SK-N-SH treated with all-trans-retinoic acid at 6 μM for 48 hours (cell line): Measurements from ENCODE around the gene ATF5.

Experiments used
- ARNTL ChIP-seq: fragments of 450-650 bp; formaldehyde crosslinking; IDR thresholded peaks from 2 replicates; pipeline ENCODE4 v1.5.0; 2020; ENCODE audit warnings: low read depth, mild to moderate bottlenecking, moderate library complexity, borderline replicate concordance
- BACH2 ChIP-seq: fragments of 250-450 bp; sonication (Bioruptor Pico); IDR thresholded peaks from 2 replicates; pipeline ENCODE4 v1.9.0; 2021; ENCODE audit warnings: mild to moderate bottlenecking, borderline replicate concordance
- CSRNP3 ChIP-seq: fragments of 250-450 bp; sonication (Bioruptor Pico); IDR thresholded peaks from 2 replicates; pipeline ENCODE4 v1.5.1; 2021; ENCODE audit warnings: mild to moderate bottlenecking, moderate library complexity
- GLIS3 ChIP-seq: fragments of 250-450 bp; sonication (Bioruptor Pico); IDR thresholded peaks from 2 replicates; pipeline ENCODE4 v1.5.0; 2020; ENCODE audit warnings: mild to moderate bottlenecking, moderate library complexity
- OSR1 ChIP-seq: fragments of 250-450 bp; sonication (Bioruptor Pico); IDR thresholded peaks from 2 replicates; pipeline ENCODE4 v1.8.0; 2022; ENCODE audit warnings: moderate library complexity, mild to moderate bottlenecking, inconsistent platforms
- RARB ChIP-seq: fragments of 250-450 bp; sonication (Bioruptor Pico); IDR thresholded peaks from 2 replicates; pipeline ENCODE4 v1.8.0; 2021; ENCODE audit warnings: mild to moderate bottlenecking, moderate library complexity
- SNAI2 ChIP-seq: fragments of 250-450 bp; sonication (Bioruptor Pico); IDR thresholded peaks from 2 replicates; pipeline ENCODE4 v1.5.0; 2020; ENCODE audit warnings: mild to moderate bottlenecking, moderate library complexity
- TCF4 ChIP-seq: fragments of 250-450 bp; sonication (Bioruptor Pico); IDR thresholded peaks from 2 replicates; pipeline ENCODE4 v1.8.0; 2021; ENCODE audit warnings: mild to moderate bottlenecking, moderate library complexity, borderline replicate concordance
- ZFP3 ChIP-seq: fragments of 250-450 bp; sonication (Bioruptor Pico); IDR thresholded peaks from 2 replicates; pipeline ENCODE4 v1.5.0; 2020; ENCODE audit warnings: mild to moderate bottlenecking, moderate library complexity
- ZNF565 ChIP-seq: fragments of 450-650 bp; formaldehyde crosslinking; conservative IDR thresholded peaks from 2 replicates; pipeline ENCODE4 v1.5.0; 2020; ENCODE audit warnings: low read depth, mild to moderate bottlenecking, moderate library complexity
- ZNF70 ChIP-seq: fragments of 450-650 bp; formaldehyde crosslinking; IDR thresholded peaks from 2 replicates; pipeline ENCODE4 v1.5.0; 2020; ENCODE audit warnings: mild to moderate bottlenecking, moderate library complexity
- TF ChIP-seq, protein P1 (sequence below): fragments of 250-450 bp; sonication (Bioruptor Pico); IDR thresholded peaks from 2 replicates; pipeline ENCODE4 v1.8.0; 2020; ENCODE audit warnings: mild to moderate bottlenecking, moderate library complexity, borderline replicate concordance

DNA sequence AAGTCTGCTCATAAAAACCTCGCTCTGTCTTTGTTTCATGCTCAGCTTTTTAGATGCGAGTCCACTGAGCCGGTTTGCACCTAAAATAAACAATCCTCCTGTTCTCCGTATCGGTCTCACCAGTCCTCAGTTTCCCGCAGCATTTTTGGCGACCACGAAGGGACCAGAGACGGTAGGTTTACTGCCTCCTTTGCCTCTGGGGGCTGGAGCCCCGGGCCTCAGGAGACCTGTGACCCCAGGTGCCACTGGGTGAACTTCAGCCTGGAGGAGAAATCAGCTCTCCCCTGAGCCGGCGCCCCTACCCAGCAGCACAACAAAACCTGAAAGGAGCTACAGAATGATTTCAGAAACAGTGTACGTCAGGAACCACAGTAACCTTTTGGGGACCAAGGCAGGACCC, 23.9 kb downstream of the ATF5 start:
- TF ChIP-seq OSR1 (CRISPR knock-in tag): no peak
- no peak for TF ChIP-seq BACH2
- TF ChIP-seq ZNF70 (CRISPR knock-in tag): no peak
- TF ChIP-seq RARB (CRISPR knock-in tag): no peak
- TF ChIP-seq TCF4 (CRISPR knock-in tag): no peak
- no peak for TF ChIP-seq ZNF565 (CRISPR knock-in tag)
- TF ChIP-seq, protein P1, sequence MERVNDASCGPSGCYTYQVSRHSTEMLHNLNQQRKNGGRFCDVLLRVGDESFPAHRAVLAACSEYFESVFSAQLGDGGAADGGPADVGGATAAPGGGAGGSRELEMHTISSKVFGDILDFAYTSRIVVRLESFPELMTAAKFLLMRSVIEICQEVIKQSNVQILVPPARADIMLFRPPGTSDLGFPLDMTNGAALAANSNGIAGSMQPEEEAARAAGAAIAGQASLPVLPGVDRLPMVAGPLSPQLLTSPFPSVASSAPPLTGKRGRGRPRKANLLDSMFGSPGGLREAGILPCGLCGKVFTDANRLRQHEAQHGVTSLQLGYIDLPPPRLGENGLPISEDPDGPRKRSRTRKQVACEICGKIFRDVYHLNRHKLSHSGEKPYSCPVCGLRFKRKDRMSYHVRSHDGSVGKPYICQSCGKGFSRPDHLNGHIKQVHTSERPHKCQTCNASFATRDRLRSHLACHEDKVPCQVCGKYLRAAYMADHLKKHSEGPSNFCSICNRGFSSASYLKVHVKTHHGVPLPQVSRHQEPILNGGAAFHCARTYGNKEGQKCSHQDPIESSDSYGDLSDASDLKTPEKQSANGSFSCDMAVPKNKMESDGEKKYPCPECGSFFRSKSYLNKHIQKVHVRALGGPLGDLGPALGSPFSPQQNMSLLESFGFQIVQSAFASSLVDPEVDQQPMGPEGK: no peak
- no peak for TF ChIP-seq GLIS3 (CRISPR knock-in tag)
- TF ChIP-seq SNAI2: no peak
- TF ChIP-seq CSRNP3 (CRISPR knock-in tag): no peak
- TF ChIP-seq ARNTL (CRISPR knock-in tag): no peak
- TF ChIP-seq ZFP3 (CRISPR knock-in tag): no peak
